Liver (tissue), 3 donors: Measurements from ENCODE around the gene C10orf95.

Source experiments
- FOXA1 ChIP-seq: IDR thresholded peaks from 2 replicates; pipeline ENCODE4 v1.6.1; 2016; ENCODE audit warnings: antibody characterized with exemption
- GABPA ChIP-seq, 2 donors: IDR thresholded peaks in 1 of 2; conservative IDR thresholded peaks in 1 of 2; 2 replicates each; pipeline ENCODE4 v1.6.1; 2016; ENCODE audit warnings: antibody characterized with exemption in 2 of 2, mild to moderate bottlenecking in 1 of 2, moderate library complexity in 1 of 2
- HNF4G ChIP-seq: IDR thresholded peaks from 2 replicates; pipeline ENCODE4 v1.6.1; 2016; ENCODE audit warnings: antibody characterized with exemption
- JUND ChIP-seq, 2 donors: IDR thresholded peaks; 2 replicates each; pipeline ENCODE4 v1.6.1; 2016; ENCODE audit warnings: antibody characterized with exemption in 2 of 2
- SP1 ChIP-seq: IDR thresholded peaks from 2 replicates; pipeline ENCODE4 v1.6.1; 2018; ENCODE audit warnings: antibody characterized with exemption, mild to moderate bottlenecking
- YY1 ChIP-seq: IDR thresholded peaks from 2 replicates; pipeline ENCODE4 v1.6.1; 2016; ENCODE audit warnings: antibody characterized with exemption, mild to moderate bottlenecking
- TF ChIP-seq, protein P1 (sequence below): fragments of 150-350 bp; IDR thresholded peaks from 2 replicates; pipeline ENCODE4 v1.5.1; 2017; ENCODE audit warnings: improper control_type of control experiment, low read depth, low read length; ENCODE audit not compliant: missing input control
- TF ChIP-seq, protein P2 (sequence below): IDR thresholded peaks from 2 replicates; pipeline ENCODE4 v1.6.1; 2016; ENCODE audit warnings: antibody characterized with exemption
- TF ChIP-seq, protein P3 (sequence below): IDR thresholded peaks from 2 replicates; pipeline ENCODE4 v1.6.1; 2016; ENCODE audit warnings: antibody characterized with exemption, mild to moderate bottlenecking
- TF ChIP-seq, protein P4 (sequence below): IDR thresholded peaks from 2 replicates; pipeline ENCODE4 v1.6.1; 2016; ENCODE audit warnings: antibody characterized with exemption
- donor health status: healthy.
- donor health status: healthy.

DNA sequence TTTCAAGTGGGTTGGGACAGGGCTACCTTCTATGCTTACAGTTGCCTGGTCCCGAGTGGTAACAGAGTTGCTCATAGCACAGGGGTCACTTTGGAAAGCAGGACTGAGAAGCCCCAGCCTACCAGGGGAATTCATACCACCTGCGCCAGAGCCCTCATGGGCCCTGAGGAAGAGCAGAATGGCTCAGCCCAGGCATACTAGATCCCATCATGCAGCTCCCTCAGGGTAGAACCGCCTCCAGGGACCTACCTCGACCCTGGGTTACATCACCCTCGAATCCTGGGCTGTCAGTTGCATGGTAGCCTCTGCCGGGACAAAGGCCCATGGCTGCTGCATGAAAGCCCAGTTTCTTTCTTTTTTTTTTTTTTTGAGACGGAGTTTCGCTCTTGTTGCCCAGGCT is 21.9 kb downstream of the C10orf95 start:
- TF ChIP-seq, protein P1, sequence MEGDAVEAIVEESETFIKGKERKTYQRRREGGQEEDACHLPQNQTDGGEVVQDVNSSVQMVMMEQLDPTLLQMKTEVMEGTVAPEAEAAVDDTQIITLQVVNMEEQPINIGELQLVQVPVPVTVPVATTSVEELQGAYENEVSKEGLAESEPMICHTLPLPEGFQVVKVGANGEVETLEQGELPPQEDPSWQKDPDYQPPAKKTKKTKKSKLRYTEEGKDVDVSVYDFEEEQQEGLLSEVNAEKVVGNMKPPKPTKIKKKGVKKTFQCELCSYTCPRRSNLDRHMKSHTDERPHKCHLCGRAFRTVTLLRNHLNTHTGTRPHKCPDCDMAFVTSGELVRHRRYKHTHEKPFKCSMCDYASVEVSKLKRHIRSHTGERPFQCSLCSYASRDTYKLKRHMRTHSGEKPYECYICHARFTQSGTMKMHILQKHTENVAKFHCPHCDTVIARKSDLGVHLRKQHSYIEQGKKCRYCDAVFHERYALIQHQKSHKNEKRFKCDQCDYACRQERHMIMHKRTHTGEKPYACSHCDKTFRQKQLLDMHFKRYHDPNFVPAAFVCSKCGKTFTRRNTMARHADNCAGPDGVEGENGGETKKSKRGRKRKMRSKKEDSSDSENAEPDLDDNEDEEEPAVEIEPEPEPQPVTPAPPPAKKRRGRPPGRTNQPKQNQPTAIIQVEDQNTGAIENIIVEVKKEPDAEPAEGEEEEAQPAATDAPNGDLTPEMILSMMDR = no peak
- TF ChIP-seq SP1 = no peak
- TF ChIP-seq, protein P2, sequence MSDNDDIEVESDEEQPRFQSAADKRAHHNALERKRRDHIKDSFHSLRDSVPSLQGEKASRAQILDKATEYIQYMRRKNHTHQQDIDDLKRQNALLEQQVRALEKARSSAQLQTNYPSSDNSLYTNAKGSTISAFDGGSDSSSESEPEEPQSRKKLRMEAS = no peak
- TF ChIP-seq, protein P3, sequence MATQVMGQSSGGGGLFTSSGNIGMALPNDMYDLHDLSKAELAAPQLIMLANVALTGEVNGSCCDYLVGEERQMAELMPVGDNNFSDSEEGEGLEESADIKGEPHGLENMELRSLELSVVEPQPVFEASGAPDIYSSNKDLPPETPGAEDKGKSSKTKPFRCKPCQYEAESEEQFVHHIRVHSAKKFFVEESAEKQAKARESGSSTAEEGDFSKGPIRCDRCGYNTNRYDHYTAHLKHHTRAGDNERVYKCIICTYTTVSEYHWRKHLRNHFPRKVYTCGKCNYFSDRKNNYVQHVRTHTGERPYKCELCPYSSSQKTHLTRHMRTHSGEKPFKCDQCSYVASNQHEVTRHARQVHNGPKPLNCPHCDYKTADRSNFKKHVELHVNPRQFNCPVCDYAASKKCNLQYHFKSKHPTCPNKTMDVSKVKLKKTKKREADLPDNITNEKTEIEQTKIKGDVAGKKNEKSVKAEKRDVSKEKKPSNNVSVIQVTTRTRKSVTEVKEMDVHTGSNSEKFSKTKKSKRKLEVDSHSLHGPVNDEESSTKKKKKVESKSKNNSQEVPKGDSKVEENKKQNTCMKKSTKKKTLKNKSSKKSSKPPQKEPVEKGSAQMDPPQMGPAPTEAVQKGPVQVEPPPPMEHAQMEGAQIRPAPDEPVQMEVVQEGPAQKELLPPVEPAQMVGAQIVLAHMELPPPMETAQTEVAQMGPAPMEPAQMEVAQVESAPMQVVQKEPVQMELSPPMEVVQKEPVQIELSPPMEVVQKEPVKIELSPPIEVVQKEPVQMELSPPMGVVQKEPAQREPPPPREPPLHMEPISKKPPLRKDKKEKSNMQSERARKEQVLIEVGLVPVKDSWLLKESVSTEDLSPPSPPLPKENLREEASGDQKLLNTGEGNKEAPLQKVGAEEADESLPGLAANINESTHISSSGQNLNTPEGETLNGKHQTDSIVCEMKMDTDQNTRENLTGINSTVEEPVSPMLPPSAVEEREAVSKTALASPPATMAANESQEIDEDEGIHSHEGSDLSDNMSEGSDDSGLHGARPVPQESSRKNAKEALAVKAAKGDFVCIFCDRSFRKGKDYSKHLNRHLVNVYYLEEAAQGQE = no peak
- no peak for TF ChIP-seq FOXA1
- TF ChIP-seq HNF4G = no peak
- no peak for TF ChIP-seq GABPA (IDR thresholded peaks at IDR 0.05 in 1 of 2, conservative IDR thresholded peaks at IDR 0.05 in 1 of 2)
- TF ChIP-seq, protein P4, sequence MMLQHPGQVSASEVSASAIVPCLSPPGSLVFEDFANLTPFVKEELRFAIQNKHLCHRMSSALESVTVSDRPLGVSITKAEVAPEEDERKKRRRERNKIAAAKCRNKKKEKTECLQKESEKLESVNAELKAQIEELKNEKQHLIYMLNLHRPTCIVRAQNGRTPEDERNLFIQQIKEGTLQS = no peak
- no peak for TF ChIP-seq JUND (IDR thresholded peaks at IDR 0.05)
- no peak for TF ChIP-seq YY1
